Inflammatory macrophage (primary cell): ENCODE measurements around the gene TMIGD2.
"Not testable (repeated sequence)": the region's sequence is repeated elsewhere in the genome, so short reads cannot be mapped to it uniquely, and the experiment has no call there.

Experiments
- DNase-seq, 2 donors: peaks; one replicate each; pipeline ENCODE4 v3.0.0-alpha.2; 2020 to 2022

TMIGD2 gene

GRCh38 chr19:4295972-4296771, 6.0 kb downstream of the TMIGD2 start:
- no peak for DNase-seq

- no peak for DNase-seq
These were observed 7.8 kb downstream of the TMIGD2 start for GRCh38 chr19:4294389-4294788.

GRCh38 chr19:4292515-4292914, 9.7 kb downstream of the TMIGD2 start:
- no peak for DNase-seq

GRCh38 chr19:4291184-4291732, 10.9 kb downstream of the TMIGD2 start:
- DNase-seq, result no peak

DNA sequence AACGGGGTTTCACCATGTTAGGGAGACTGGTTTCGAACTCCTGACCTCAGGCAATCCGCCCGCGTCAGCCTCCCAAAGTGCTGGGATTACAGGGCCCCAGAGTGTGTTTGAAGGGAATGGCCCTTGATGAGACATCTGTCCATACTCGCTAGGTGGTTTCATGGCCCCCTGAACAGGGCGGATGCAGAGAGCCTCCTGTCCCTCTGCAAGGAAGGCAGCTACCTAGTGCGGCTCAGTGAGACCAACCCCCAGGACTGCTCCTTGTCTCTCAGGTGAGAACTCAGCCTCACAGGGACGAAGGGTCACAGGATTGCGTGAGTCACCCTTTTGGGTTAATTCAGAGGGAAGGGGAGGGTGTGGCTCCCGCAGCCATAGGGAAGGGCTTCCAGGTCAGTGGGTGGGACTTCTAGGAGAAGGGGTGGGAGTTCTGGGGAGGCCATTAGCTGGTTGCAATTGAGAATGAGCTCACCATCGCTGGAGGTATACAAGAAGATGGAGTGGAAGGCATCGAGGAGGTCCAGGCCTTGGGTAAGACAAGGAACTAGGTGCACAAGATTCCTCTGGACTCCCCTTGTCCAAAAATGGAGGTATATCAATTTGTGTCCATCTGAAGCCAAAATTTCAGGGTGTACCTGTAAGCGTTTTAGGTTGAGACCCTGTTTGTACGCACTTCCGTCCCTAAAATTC, 14.0 kb downstream of the TMIGD2 start:
- DNase-seq, result no peak

DNA sequence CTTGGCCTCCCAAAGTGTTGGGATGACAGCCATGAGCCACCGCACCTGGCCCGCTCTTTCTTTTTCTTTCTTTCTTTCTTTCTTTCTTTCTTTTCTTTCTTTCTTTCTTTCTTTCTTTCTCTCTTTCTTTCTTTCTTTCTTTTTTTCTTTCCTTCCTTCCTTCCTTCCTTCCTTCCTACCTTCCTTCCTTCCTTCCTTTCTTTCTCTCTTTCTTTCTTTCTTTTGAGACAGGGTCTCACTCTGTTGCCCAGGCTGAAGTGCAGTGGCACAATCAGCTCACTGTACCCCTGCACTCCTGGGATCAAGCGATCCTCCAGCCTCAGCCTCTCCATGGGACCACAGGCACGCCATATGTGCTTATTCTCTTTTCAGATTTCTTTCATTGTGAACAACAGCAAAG, 16.0 kb downstream of the TMIGD2 start:
- DNase-seq, result not testable (repeated sequence)

DNA sequence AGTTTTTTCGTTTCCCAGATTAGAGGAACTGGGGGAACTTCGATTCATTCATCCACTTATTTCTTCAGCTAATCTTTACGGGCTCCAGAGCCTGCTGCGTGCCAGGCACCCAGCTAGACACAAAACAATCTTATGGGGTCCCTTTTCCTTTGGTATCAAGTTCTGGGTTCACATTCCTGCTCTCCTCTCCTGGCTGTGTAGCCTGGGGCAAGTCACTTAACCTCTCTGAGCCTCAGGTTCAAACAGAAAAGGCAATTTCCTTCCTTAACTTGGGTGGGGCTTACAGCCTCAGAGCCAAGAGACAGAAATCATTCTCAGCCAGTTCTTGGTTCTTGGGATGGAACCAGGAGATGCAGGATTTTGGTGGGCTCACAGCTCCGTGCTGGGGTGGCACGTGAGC, 17.2 kb downstream of the TMIGD2 start:
- DNase-seq, result no peak

DNA sequence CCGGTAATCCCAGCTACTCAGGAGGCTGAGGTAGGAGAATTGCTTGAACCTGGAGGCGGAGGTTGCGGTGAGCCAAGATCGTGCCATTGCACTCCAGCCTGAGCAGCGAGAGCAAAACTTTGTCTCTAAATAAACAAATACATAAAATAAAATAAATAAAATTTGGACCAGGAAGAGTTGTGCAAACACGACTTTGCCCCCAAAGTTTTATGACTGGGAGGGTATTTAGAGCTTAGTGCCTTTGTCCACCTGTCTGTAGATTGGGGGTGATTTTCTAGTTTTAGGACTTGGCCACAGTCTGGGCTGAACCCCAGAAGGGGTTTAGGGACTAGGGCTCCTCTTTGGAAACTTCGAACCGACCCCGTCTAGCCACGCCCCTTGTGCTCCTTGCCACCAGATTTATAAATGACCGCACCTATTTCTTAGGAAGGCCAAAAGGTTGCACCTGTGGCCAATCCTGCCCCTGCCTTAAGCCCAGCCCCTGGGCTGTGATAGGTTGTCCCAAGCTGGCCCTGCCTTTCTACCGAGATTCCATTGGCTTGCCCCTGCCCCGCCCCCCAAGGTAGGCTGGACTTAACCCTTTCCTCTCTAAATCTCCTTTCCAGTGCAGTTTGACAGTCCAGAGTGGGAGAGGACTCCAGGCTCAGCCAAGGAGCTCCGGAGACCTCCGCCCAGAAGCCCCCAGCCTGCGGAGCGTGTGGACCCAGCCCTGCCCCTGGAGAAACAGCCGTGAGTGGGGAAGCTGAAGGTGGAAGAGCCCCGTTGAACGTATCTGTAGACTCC, 17.8 kb downstream of the TMIGD2 start:
- DNase-seq, result no peak

DNA sequence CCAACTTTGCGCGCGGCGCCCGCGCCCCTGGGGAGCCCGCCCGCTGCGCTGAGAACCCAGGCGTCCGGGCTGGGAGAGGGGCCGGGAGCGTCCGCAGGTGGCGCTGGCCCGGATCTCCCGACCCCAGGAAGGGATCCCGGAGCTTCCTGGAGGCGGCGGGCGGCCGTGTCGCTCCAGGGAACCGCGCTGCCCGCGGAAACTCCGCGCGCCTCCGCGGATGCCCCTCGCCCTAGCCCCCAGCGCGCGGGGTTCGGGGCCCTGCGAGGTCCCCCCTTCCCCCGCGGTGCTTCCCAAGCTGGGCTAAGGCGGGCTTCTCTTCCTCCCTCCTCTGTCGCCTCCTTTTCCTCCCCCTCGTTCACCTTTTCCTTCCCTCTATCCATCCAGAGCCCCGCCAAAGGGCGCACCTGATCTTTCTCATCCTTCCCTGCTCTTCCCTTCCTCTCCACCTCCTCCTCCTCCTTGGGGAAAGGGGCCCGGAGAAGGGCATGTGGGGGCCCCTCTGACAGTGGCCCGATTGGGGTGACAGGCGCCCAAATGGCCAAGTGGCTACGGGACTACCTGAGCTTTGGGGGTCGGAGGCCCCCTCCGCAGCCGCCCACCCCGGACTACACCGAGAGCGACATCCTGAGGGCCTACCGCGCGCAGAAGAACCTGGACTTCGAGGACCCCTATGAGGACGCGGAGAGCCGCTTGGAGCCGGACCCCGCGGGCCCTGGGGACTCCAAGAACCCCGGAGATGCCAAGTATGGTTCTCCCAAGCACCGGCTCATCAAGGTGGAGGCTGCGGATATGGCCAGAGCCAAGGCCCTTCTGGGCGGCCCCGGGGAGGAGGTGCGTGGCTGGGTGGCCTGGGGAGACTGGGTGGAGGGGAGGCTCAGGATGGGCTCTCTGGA, 22.4 kb downstream of the TMIGD2 start:
- no peak for DNase-seq

DNA sequence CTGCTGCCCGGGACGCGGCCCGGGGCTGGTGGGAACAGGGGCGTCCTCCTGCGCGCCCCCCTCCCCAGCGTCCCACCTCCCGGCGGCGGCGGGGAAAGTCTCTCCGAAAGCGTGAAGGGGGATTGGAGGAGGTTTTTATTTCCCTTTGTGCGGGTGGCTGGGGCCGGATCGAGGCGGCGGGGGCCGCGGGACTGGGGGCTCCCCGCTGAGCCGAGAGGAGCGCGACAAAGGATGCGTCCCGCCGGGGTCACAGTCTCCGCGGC, 23.0 kb downstream of the TMIGD2 start:
- no peak for DNase-seq

GRCh38 chr19:4278419-4279266, 23.5 kb downstream of the TMIGD2 start, which contains the start of gene SHD:
SHD (plus strand) TSS chr19:4279266; CDS start chr19:4280064, 798 bp downstream.
- no peak for DNase-seq

DNA sequence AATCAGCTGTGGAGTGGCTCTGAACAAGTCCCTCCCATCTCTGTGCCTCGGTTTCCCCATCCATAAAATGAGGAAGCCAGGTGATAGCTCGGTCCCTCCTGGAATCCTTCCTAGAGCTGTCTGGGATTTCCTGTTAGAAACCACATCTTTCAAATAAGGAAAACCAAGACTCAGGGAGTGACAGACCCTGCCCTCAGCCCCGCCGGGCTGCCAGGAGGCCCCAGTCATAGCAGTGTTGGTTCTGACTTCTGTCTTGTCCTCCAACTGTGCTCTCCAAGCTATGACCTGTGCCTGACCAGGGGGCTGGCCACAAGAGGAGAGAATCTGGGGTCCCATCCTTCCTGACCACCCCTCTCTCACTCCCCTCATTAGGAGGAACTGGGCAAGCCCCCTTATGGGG, 24.2 kb downstream of the TMIGD2 start:
- DNase-seq, result no peak

GRCh38 chr19:4277191-4277696, 24.9 kb downstream of the TMIGD2 start:
- DNase-seq, result no peak

- DNase-seq, result not testable (repeated sequence)
These were observed 27.9 kb downstream of the TMIGD2 start for GRCh38 chr19:4274321-4274686.

GRCh38 chr19:4272894-4273293, 29.3 kb downstream of the TMIGD2 start:
- DNase-seq, result no peak

GRCh38 chr19:4268816-4269430, 33.3 kb downstream of the TMIGD2 start:
- DNase-seq, result no peak

- no peak for DNase-seq
These were observed 34.0 kb downstream of the TMIGD2 start for GRCh38 chr19:4267901-4268815.

- peak; percentile 59 to 68 for DNase-seq
These were observed 34.9 kb downstream of the TMIGD2 start for GRCh38 chr19:4267101-4267900.
